Measurements from ENCODE around the gene CHST8. TPM values are rescaled to one million over a fixed set of nuclear protein-coding genes. Genes with fewer than 3 reads are reported as not detected.

CHST8 gene
- total RNA-seq, 1 experiment from 2014 or later, result 2.3 TPM

GRCh38 chr19:33699754-33700407 lies 78.1 kb downstream of the CHST8 start:
- TF ChIP-seq EZH2 (IDR thresholded peaks at IDR 0.05; ENCODE audit: borderline replicate concordance, low read depth, low read length, poor library complexity, severe bottlenecking) (no peak), CTCF (conservative IDR thresholded peaks at IDR 0.05; ENCODE audit: low read depth, low read length) (no peak)
- no peaks in the 10 kb centered on the region for H3K4me1 ChIP-seq (ENCODE audit: insufficient read depth, low read length, poor library complexity, severe bottlenecking)
- no peak overlapping the region for H3K4me3 ChIP-seq (ENCODE audit: low read depth, low read length, poor library complexity, severe bottlenecking)
- no peaks in the 10 kb centered on the region for H3K9me3 ChIP-seq (ENCODE audit: low read depth, low read length, poor library complexity, severe bottlenecking)
- H3K27ac ChIP-seq (ENCODE audit: low read depth, low read length, poor library complexity, severe bottlenecking), result no peak overlapping the region
- intact Hi-C loops (cut with micrococcal nuclease; ENCODE audit: unreplicated experiment), result no loop called here
- BruUV-seq (replicated peaks), result no TSS peak
- H3K36me3 ChIP-seq (ENCODE audit: insufficient read depth, low read length, poor library complexity, severe bottlenecking), result no peaks in the 10 kb centered on the region
- CTCF ChIA-PET, result no interaction called here
- POLR2A ChIA-PET (ENCODE audit: low non-redundant PET), result no interaction called here
- DNase-seq (ENCODE audit: low spot score), result no peak
- H3K27me3 ChIP-seq (replicated peaks; ENCODE audit: insufficient read depth, low read depth, low read length, poor library complexity), result no peaks in the 10 kb centered on the region

GRCh38 chr19:33700408-33701013 lies 78.8 kb downstream of the CHST8 start:
- no TSS peak for BruUV-seq (replicated peaks)
- CTCF ChIA-PET, result no interaction called here

GRCh38 chr19:33701565-33701964 lies 79.8 kb downstream of the CHST8 start:
- ChIA-PET CTCF (no interaction called here), POLR2A (ENCODE audit: low non-redundant PET) (no interaction called here)
- no peak overlapping the region for H3K4me3 ChIP-seq (ENCODE audit: low read depth, low read length, poor library complexity, severe bottlenecking)
- intact Hi-C loops (cut with micrococcal nuclease; ENCODE audit: unreplicated experiment), result no loop called here
- no peaks in the 10 kb centered on the region for H3K36me3 ChIP-seq (ENCODE audit: insufficient read depth, low read length, poor library complexity, severe bottlenecking)
- no peaks in the 10 kb centered on the region for H3K27me3 ChIP-seq (replicated peaks; ENCODE audit: insufficient read depth, low read depth, low read length, poor library complexity)
- no peak for TF ChIP-seq CTCF (conservative IDR thresholded peaks at IDR 0.05; ENCODE audit: low read depth, low read length)
- TF ChIP-seq EZH2 (IDR thresholded peaks at IDR 0.05; ENCODE audit: borderline replicate concordance, low read depth, low read length, poor library complexity, severe bottlenecking), result no peak
- H3K27ac ChIP-seq (ENCODE audit: low read depth, low read length, poor library complexity, severe bottlenecking), result no peak overlapping the region
- no peak for DNase-seq (ENCODE audit: low spot score)
- BruUV-seq (replicated peaks), result no TSS peak
- no peaks in the 10 kb centered on the region for H3K4me1 ChIP-seq (ENCODE audit: insufficient read depth, low read length, poor library complexity, severe bottlenecking)
- H3K9me3 ChIP-seq (ENCODE audit: low read depth, low read length, poor library complexity, severe bottlenecking), result no peaks in the 10 kb centered on the region

More at GRCh38 chr19:33700408-33701013, 78.8 kb downstream of the CHST8 start:
- intact Hi-C loops (cut with micrococcal nuclease; ENCODE audit: unreplicated experiment), result no loop called here
- Histone ChIP-seq H3K36me3 (ENCODE audit: insufficient read depth, low read length, poor library complexity, severe bottlenecking) (no peaks in the 10 kb centered on the region), H3K4me1 (ENCODE audit: insufficient read depth, low read length, poor library complexity, severe bottlenecking) (no peaks in the 10 kb centered on the region), H3K27ac (ENCODE audit: low read depth, low read length, poor library complexity, severe bottlenecking) (no peak overlapping the region), H3K9me3 (ENCODE audit: low read depth, low read length, poor library complexity, severe bottlenecking) (no peaks in the 10 kb centered on the region), H3K27me3 (replicated peaks; ENCODE audit: insufficient read depth, low read depth, low read length, poor library complexity) (no peaks in the 10 kb centered on the region), H3K4me3 (ENCODE audit: low read depth, low read length, poor library complexity, severe bottlenecking) (no peak overlapping the region)
- no peak for DNase-seq (ENCODE audit: low spot score)
- POLR2A ChIA-PET (ENCODE audit: low non-redundant PET), result no interaction called here
- TF ChIP-seq CTCF (conservative IDR thresholded peaks at IDR 0.05; ENCODE audit: low read depth, low read length), result no peak
- no peak for TF ChIP-seq EZH2 (IDR thresholded peaks at IDR 0.05; ENCODE audit: borderline replicate concordance, low read depth, low read length, poor library complexity, severe bottlenecking)

All from A673 (cell line).